AG09319 (cell line): ENCODE measurements around the gene ATXN7L2.

Source experiments
- DNase-seq: peaks from one replicate; pipeline ENCODE4 v3.0.0-alpha.2; 2010; ENCODE audit warnings: low read depth; ENCODE audit errors: extremely low read depth
- TF ChIP-seq, protein P1 (sequence below): IDR thresholded peaks from 2 replicates; pipeline ENCODE4 v1.5.1; 2011; ENCODE audit warnings: low read depth, mild to moderate bottlenecking, inconsistent platforms, low read length, moderate library complexity

The ATXN7L2 gene

GRCh38 chr1:109535481-109535880 lies 51.8 kb downstream of the ATXN7L2 start:
- TF ChIP-seq, protein P1, sequence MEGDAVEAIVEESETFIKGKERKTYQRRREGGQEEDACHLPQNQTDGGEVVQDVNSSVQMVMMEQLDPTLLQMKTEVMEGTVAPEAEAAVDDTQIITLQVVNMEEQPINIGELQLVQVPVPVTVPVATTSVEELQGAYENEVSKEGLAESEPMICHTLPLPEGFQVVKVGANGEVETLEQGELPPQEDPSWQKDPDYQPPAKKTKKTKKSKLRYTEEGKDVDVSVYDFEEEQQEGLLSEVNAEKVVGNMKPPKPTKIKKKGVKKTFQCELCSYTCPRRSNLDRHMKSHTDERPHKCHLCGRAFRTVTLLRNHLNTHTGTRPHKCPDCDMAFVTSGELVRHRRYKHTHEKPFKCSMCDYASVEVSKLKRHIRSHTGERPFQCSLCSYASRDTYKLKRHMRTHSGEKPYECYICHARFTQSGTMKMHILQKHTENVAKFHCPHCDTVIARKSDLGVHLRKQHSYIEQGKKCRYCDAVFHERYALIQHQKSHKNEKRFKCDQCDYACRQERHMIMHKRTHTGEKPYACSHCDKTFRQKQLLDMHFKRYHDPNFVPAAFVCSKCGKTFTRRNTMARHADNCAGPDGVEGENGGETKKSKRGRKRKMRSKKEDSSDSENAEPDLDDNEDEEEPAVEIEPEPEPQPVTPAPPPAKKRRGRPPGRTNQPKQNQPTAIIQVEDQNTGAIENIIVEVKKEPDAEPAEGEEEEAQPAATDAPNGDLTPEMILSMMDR: no peak
- no peak for DNase-seq

- no peak for DNase-seq
- TF ChIP-seq, protein P1: no peak
These were observed 52.3 kb downstream of the ATXN7L2 start for GRCh38 chr1:109535971-109536491.

- TF ChIP-seq, protein P1: no peak
- no peak for DNase-seq
These were observed 53.9 kb downstream of the ATXN7L2 start for GRCh38 chr1:109537450-109538178.

GRCh38 chr1:109538827-109539555 lies 55.3 kb downstream of the ATXN7L2 start:
- DNase-seq: no peak
- TF ChIP-seq, protein P1: no peak

DNA sequence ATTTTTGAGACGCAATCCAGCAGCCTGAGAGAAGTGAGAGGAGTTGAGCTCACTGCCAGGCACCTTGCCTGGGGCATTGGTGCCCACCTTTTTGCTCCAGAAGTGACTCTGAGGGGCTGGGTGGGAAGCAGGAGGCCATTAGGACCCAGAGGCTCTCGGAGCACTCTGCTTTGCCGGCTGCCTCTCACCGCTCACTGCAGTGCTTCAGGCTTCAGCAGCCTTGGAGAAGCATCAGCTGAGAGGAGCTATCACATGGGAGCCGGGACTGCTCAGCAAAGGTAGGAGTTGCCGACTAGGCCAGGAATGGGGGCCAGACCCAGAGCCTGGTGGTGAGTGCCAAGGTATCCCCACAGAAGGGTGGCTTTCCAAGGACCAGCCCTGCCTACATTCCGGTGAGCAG lies 56.0 kb downstream of the ATXN7L2 start, which contains the start of gene GPR61:
GPR61 (plus strand) TSS at position 197 of the 400 bp plus-strand sequence. CDS start 3,151 bp downstream, outside the sequence.
- TF ChIP-seq, protein P1: no peak
- no peak for DNase-seq

- no peak for DNase-seq
- TF ChIP-seq, protein P1: no peak
These were observed 57.4 kb downstream of the ATXN7L2 start for GRCh38 chr1:109541102-109541501.
